SK-N-SH (cell line): Measurements from ENCODE around the gene CD59. TPM values are rescaled to one million over a fixed set of nuclear protein-coding genes. Genes with fewer than 3 reads are reported as not detected.

ENCODE experiments used
- CTCF ChIA-PET: fragments of 300-600, 350-600 bp; formaldehyde crosslinking; extraction: SDS; loops from one replicate; lab custom pipeline; 2021; lab: Yijun Ruan, JAX
- POLR2A ChIA-PET: fragments of 350-600 bp; sonication (Branson Sonifier 250); formaldehyde crosslinking; extraction: SDS; loops from one replicate; lab custom pipeline; 2020; ENCODE audit warnings: antibody characterized with exemption, inconsistent platforms; lab: Yijun Ruan, JAX
- DNase-seq: peaks from one replicate; pipeline ENCODE4 v3.0.0; 2012
- H2AFZ ChIP-seq: fragments of 200-600 bp; sonication (generic); 2 replicates; pipeline ENCODE4 v1.8.1; 2016; ENCODE audit warnings: antibody characterized with exemption, mild to moderate bottlenecking, low read depth
- H3F3A ChIP-seq: fragments of 200-600 bp; sonication (generic); replicated peaks from 2 replicates; pipeline ENCODE3; 2016; ENCODE audit warnings: antibody characterized with exemption, mild to moderate bottlenecking; ENCODE audit not compliant: insufficient read depth
- H3K27ac ChIP-seq, 2 experiments: fragments of 200-500 bp in 1 of 2; fragments of 200-600 bp in 1 of 2; sonication (Bioruptor generic) in 1 of 2; sonication (generic), shearing (Covaris generic) in 1 of 2; 2 replicates each; pipeline versions ENCODE4 v1.5.1 to v1.6.1; 2014 to 2016; ENCODE audit warnings: low read depth in 2 of 2, inconsistent platforms in 1 of 2, low read length in 1 of 2, mild to moderate bottlenecking in 1 of 2, mixed read lengths in 1 of 2
- H3K27me3 ChIP-seq: fragments of 200-600 bp; sonication (generic), shearing (Covaris generic); 2 replicates; pipeline ENCODE4 v1.6.1; 2016; ENCODE audit warnings: mixed run types; ENCODE audit not compliant: insufficient read depth
- H3K36me3 ChIP-seq, 2 experiments: fragments of 200-500 bp in 1 of 2; fragments of 200-600 bp in 1 of 2; sonication (Bioruptor generic) in 1 of 2; sonication (generic) in 1 of 2; replicated peaks in 1 of 2; 2 replicates each; pipeline versions ENCODE3 to v1.5.1; 2014 to 2016; ENCODE audit warnings: low read length in 1 of 2, mild to moderate bottlenecking in 1 of 2; ENCODE audit not compliant: insufficient read depth in 2 of 2, control insufficient read depth in 1 of 2
- H3K4me1 ChIP-seq, 2 experiments: fragments of 200-500 bp in 1 of 2; fragments of 200-600 bp in 1 of 2; sonication (Bioruptor generic) in 1 of 2; sonication (generic), shearing (Covaris generic) in 1 of 2; 2 replicates each; pipeline versions ENCODE4 v1.5.1 to v1.6.1; 2014 to 2016; ENCODE audit warnings: low read depth in 1 of 2, low read length in 1 of 2, mixed run types in 1 of 2; ENCODE audit not compliant: insufficient read depth in 2 of 2, control insufficient read depth in 1 of 2
- H3K4me2 ChIP-seq: fragments of 200-600 bp; sonication (generic), shearing (Covaris generic); 2 replicates; pipeline ENCODE4 v1.6.1; 2017; ENCODE audit warnings: mixed run types
- H3K4me3 ChIP-seq, 2 experiments: fragments of 200-500 bp in 1 of 2; fragments of 200-600 bp in 1 of 2; sonication (Bioruptor generic) in 1 of 2; sonication (generic), shearing (Covaris generic) in 1 of 2; 2 replicates each; pipeline versions ENCODE4 v1.5.1 to v1.8.1; 2014 to 2016; ENCODE audit warnings: low read depth in 2 of 2, inconsistent platforms in 1 of 2, low read length in 1 of 2, mild to moderate bottlenecking in 1 of 2, mixed read lengths in 1 of 2, moderate library complexity in 1 of 2
- H3K79me2 ChIP-seq: fragments of 200-600 bp; sonication (generic); 2 replicates; pipeline ENCODE4 v1.8.1; 2017; ENCODE audit warnings: mild to moderate bottlenecking; ENCODE audit not compliant: insufficient read depth
- H3K9ac ChIP-seq: fragments of 200-600 bp; sonication (generic); 2 replicates; pipeline ENCODE4 v1.6.1; 2017; ENCODE audit warnings: mixed run types
- H3K9me2 ChIP-seq: fragments of 200-600 bp; sonication (generic); 2 replicates; pipeline ENCODE4 v1.6.1; 2017; ENCODE audit warnings: mixed run types
- H3K9me3 ChIP-seq: fragments of 200-600 bp; sonication (generic); 2 replicates; pipeline ENCODE4 v1.6.1; 2017; ENCODE audit warnings: mixed run types, mild to moderate bottlenecking, moderate library complexity
- H4K20me1 ChIP-seq: fragments of 200-600 bp; sonication (generic); 2 replicates; pipeline ENCODE4 v1.6.1; 2017; ENCODE audit warnings: mild to moderate bottlenecking, mixed run types; ENCODE audit not compliant: insufficient read depth
- EZH2phosphoT487 ChIP-seq: fragments of 200-600 bp; sonication (generic); IDR thresholded peaks from 2 replicates; pipeline ENCODE4 v1.6.1; 2017; ENCODE audit warnings: low read depth, mixed run types, mild to moderate bottlenecking, antibody characterized with exemption, moderate library complexity, borderline replicate concordance
- GATA2 ChIP-seq: sonication (generic); formaldehyde crosslinking; IDR thresholded peaks from 2 replicates; pipeline ENCODE4 v1.5.0; 2020; ENCODE audit warnings: mild to moderate bottlenecking, missing genetic modification reagents
- MEF2A ChIP-seq: IDR thresholded peaks from 2 replicates; pipeline ENCODE4 v1.4.0; 2012; ENCODE audit warnings: low read depth, borderline replicate concordance
- RAD21 ChIP-seq: IDR thresholded peaks from 2 replicates; pipeline ENCODE4 v1.6.1; 2012; ENCODE audit warnings: mild to moderate bottlenecking, low read length
- RCOR1 ChIP-seq: fragments of 150-350 bp; IDR thresholded peaks from 2 replicates; pipeline ENCODE4 v1.6.1; 2017; ENCODE audit warnings: antibody characterized with exemption, low read length
- SMC3 ChIP-seq: IDR thresholded peaks from 2 replicates; pipeline ENCODE4 v1.6.1; 2012; ENCODE audit warnings: low read depth, low read length, improper control_type of control experiment
- TCF12 ChIP-seq: IDR thresholded peaks from 2 replicates; pipeline ENCODE4 v1.4.0; 2012
- WGBS: methylation state at CpG from one replicate; pipeline ENCODE4 v1.1.6; 2017; ENCODE audit warnings: low lambda C conversion rate; 5-methylcytosine and 5-hydroxymethylcytosine counted together
- polyA plus RNA-seq, 3 experiments: library from polyadenylated mRNA; depleted of rRNA; stranded (reverse); fragments of >200 nt; gene quantifications; 2 replicates each; pipeline ENCODE4 v1.2.3, GENCODE V29; 2012
- TF ChIP-seq, protein P1 (sequence below): fragments of 200-600 bp; sonication (generic); IDR thresholded peaks from 2 replicates; pipeline ENCODE4 v1.6.1; 2017; ENCODE audit warnings: antibody characterized with exemption, mild to moderate bottlenecking, moderate library complexity
- TF ChIP-seq, protein P2 (sequence below): IDR thresholded peaks from 2 replicates; pipeline ENCODE4 v1.4.0; 2012; ENCODE audit warnings: low read depth
- TF ChIP-seq, protein P3 (sequence below): fragments of 150-350 bp; IDR thresholded peaks from 2 replicates; pipeline ENCODE4 v1.6.1; 2017; ENCODE audit warnings: antibody characterized with exemption, low read length, low read depth, borderline replicate concordance

The CD59 gene
- polyA plus RNA-seq, 1 of the 3 experiments (the other 2 are of a cell fraction), result 616 TPM

DNA sequence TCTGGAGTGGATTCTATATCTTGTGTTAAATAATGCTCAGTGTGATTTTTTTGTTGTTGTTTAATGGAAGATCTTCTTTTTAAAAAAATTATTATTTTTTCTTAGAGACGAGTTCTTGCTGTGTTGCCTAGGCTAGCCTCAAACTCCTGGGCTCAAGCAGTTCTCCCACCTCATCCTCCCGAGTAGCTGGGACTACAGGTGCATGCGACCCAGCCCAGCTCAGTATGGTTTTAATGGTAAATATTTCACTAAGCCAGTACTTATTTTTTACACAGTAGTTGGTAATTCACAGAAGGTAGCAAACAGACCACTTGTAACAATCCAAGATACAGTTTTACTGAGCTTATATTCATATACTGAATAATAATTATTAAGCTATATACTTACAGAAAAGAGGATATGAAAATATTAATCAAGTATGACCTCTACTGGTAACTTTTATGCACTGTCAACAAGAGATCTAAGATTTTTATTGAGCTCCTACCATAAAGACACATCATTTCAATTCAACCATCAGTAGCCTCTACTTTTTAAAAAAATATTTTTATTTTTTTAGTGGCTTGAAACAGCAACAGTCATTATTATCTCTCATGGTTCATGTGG is 6.1 kb upstream of the CD59 start:
- H3K9me3 ChIP-seq, result no peaks in the 10 kb centered on the region
- no peaks in the 10 kb centered on the region for H3K9me2 ChIP-seq

DNA sequence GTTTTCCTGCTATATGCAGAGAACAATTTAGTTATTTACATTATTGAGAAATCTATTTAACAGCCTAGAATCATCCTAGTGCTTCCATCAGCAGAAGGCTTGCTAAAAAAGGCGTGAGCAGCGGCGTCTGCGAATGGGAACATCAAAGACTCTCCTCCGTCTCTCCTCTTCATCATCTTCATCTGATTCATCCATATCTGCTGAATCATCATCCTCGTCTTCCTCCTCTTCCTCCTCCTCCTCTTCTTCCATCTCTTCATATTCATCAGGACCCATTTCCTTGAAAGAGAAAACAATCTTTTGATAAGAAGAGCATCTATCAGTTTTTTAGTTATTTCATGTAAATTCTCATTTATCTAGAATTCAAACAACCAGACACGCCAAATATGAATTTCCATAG is 5.6 kb upstream of the CD59 start:
- H3F3A ChIP-seq, result peaks cover 6% of the 10 kb centered on the region
- ChIA-PET CTCF (interaction anchor here (0.6 to 2.2 kb wide), 39 partner anchors 8 to 577 kb away, joined by 3 to 31 read pairs (median 5); partner anchors contain the start of gene C11orf91), POLR2A (interaction anchor here (1.4 kb wide), 1 partner anchor 42 kb away, joined by 5 read pairs; no protein-coding TSS in a partner anchor)
- no peaks in the 10 kb centered on the region for H3K27me3 ChIP-seq
- H3K4me1 ChIP-seq, result peaks cover 9 to 10% of the 10 kb centered on the region in 2 experiments; a peak in 3 of 4 replicates
- H3K9me2 ChIP-seq, result no peaks in the 10 kb centered on the region
- H3K4me2 ChIP-seq, result no peak overlapping the region
- H3K9me3 ChIP-seq, result no peaks in the 10 kb centered on the region
- no peak for DNase-seq
- H3K36me3 ChIP-seq, result peaks cover 9 to 26% of the 10 kb centered on the region in 2 experiments
- peaks cover 7% of the 10 kb centered on the region for H3K79me2 ChIP-seq
- no peak overlapping the region for H3K27ac ChIP-seq
- no peak overlapping the region for H3K9ac ChIP-seq
- TF ChIP-seq RCOR1, result no peak
- no peak for TF ChIP-seq EZH2phosphoT487
- no peak for TF ChIP-seq TCF12
- TF ChIP-seq MEF2A, result no peak
- TF ChIP-seq, all 33 proteins: peak for 0
- Histone ChIP-seq H3K4me3 (no peak overlapping the region), H2AFZ (no peak overlapping the region), H4K20me1 (no peaks in the 10 kb centered on the region)
- 77% methylated on average over 7 of the region's 7 CpGs for WGBS

More for the DNA sequence above, 6.1 kb upstream of the CD59 start:
- no peak overlapping the region for H3K27ac ChIP-seq
- H3K4me3 ChIP-seq, result no peak overlapping the region
- peak; percentile 20 for DNase-seq
- H3K4me2 ChIP-seq, result no peak overlapping the region
- TF ChIP-seq, protein P1, sequence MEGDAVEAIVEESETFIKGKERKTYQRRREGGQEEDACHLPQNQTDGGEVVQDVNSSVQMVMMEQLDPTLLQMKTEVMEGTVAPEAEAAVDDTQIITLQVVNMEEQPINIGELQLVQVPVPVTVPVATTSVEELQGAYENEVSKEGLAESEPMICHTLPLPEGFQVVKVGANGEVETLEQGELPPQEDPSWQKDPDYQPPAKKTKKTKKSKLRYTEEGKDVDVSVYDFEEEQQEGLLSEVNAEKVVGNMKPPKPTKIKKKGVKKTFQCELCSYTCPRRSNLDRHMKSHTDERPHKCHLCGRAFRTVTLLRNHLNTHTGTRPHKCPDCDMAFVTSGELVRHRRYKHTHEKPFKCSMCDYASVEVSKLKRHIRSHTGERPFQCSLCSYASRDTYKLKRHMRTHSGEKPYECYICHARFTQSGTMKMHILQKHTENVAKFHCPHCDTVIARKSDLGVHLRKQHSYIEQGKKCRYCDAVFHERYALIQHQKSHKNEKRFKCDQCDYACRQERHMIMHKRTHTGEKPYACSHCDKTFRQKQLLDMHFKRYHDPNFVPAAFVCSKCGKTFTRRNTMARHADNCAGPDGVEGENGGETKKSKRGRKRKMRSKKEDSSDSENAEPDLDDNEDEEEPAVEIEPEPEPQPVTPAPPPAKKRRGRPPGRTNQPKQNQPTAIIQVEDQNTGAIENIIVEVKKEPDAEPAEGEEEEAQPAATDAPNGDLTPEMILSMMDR, result peak; percentile 73
- TF ChIP-seq SMC3 (0 out of 2 replicates have a peak, but pooled peaks have one; percentile 9), RAD21 (peak; percentile 59), GATA2 (CRISPR knock-in tag) (no peak)
- TF ChIP-seq, protein P2, sequence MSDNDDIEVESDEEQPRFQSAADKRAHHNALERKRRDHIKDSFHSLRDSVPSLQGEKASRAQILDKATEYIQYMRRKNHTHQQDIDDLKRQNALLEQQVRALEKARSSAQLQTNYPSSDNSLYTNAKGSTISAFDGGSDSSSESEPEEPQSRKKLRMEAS, result no peak
- TF ChIP-seq, protein P3, sequence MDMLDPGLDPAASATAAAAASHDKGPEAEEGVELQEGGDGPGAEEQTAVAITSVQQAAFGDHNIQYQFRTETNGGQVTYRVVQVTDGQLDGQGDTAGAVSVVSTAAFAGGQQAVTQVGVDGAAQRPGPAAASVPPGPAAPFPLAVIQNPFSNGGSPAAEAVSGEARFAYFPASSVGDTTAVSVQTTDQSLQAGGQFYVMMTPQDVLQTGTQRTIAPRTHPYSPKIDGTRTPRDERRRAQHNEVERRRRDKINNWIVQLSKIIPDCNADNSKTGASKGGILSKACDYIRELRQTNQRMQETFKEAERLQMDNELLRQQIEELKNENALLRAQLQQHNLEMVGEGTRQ, result no peak
- 66% methylated on average over 3 of the region's 3 CpGs for WGBS
- no peak overlapping the region for H2AFZ ChIP-seq
- ChIA-PET POLR2A (interaction anchor here (1.4 kb wide), 1 partner anchor 42 kb away, joined by 5 read pairs; no protein-coding TSS in a partner anchor), CTCF (interaction anchor here (0.6 to 2.2 kb wide), 44 partner anchors 8 to 578 kb away, joined by 3 to 31 read pairs (median 4); partner anchors contain the start of gene C11orf91)
- H4K20me1 ChIP-seq, result no peaks in the 10 kb centered on the region
- H3K9ac ChIP-seq, result no peak overlapping the region
- H3K4me1 ChIP-seq, result peaks cover 3 to 4% of the 10 kb centered on the region in 2 experiments; a peak in 3 of 4 replicates
- peaks cover 7% of the 10 kb centered on the region for H3K79me2 ChIP-seq
- H3K27me3 ChIP-seq, result no peaks in the 10 kb centered on the region
- peaks cover 14 to 29% of the 10 kb centered on the region in 2 experiments for H3K36me3 ChIP-seq
- H3F3A ChIP-seq, result peaks cover 11% of the 10 kb centered on the region
